Keratinocyte (primary cell): ENCODE results near the gene DSE.

ENCODE experiments used
- CTCF ChIP-seq, 3 experiments: IDR thresholded peaks in 1 of 3; conservative IDR thresholded peaks in 1 of 3; optimal IDR thresholded peaks in 1 of 3; 2 replicates in 2 of 3; 3 replicates in 1 of 3; pipeline versions ENCODE3 to v1.5.1; 2011; ENCODE audit warnings: low read length in 3 of 3, mild to moderate bottlenecking in 3 of 3, moderate library complexity in 2 of 3, control low read depth in 1 of 3, inconsistent platforms in 1 of 3; ENCODE audit not compliant: insufficient read depth in 2 of 3; ENCODE audit errors: extremely low read depth in 1 of 3
- EZH2 ChIP-seq: IDR thresholded peaks from one replicate; pipeline ENCODE4 v1.6.1; 2012; ENCODE audit warnings: inconsistent platforms, mild to moderate bottlenecking, low read length, moderate library complexity

DNA sequence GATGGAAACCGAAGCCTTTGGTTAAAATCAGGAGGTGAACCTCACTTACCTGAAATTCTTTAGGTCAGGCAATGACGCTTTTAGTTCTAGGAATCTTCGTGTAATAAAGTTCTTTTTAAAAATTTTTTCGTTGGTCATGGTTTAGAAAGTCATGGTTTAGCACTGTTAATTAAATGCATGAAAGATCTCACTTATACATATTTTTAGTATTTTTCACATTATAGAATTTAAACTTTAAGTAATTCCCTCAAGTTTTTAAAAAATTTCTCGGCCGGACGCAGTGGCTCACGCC lies 1.1 kb downstream of the DSE start:
- TF ChIP-seq CTCF (optimal IDR thresholded peaks at IDR 0.05 in 1 of 3, IDR thresholded peaks at IDR 0.05 in 1 of 3, conservative IDR thresholded peaks at IDR 0.05 in 1 of 3; ENCODE audit: extremely low read depth in 1 of 3, insufficient read depth in 2 of 3, low read length in 3 of 3) (no peak), EZH2 (no peak)
